ENCODE measurements around the gene ZNF576.
"Not testable (repeated sequence)": the region's sequence is repeated elsewhere in the genome, so short reads cannot be mapped to it uniquely, and the experiment has no call there.

Gene ZNF576

GRCh38 chr19:43600326-43600725 is 3.9 kb downstream of the ZNF576 start:
- DNase-seq = not testable (repeated sequence)

- no peak for DNase-seq
Observed at GRCh38 chr19:43605875-43606568, 9.6 kb downstream of the ZNF576 start.

DNA sequence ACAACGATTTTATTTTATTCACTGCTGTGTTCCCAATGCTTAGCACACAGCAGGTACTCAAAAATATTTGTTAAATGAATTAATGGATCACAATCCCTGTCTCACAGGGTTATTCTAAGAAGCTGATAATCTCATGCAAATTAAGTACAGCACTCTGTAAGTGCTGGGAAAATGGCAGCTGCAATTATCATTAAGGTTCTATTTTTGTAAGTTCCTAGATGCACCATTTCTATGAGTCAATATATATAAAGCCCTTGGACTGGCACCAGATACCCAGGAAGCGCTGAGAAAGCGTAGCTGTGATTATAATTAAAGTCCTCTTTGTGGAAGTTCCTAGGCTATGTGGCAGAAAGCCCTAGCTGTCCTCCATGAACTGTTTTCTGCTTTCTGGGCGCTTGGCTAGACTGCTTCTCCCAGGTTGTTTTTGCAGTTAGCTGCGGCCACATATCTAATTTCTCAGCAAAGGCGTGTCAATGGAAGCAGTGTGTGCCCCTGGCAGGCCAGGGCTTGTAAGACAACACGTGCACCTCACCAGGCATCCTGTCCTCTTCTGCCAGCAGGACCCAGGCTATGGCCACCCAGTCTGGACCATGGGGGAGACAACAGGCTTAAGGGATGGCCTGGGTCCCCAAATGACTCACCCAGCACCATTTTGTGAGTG is 10.3 kb downstream of the ZNF576 start:
- no peak for DNase-seq

DNA sequence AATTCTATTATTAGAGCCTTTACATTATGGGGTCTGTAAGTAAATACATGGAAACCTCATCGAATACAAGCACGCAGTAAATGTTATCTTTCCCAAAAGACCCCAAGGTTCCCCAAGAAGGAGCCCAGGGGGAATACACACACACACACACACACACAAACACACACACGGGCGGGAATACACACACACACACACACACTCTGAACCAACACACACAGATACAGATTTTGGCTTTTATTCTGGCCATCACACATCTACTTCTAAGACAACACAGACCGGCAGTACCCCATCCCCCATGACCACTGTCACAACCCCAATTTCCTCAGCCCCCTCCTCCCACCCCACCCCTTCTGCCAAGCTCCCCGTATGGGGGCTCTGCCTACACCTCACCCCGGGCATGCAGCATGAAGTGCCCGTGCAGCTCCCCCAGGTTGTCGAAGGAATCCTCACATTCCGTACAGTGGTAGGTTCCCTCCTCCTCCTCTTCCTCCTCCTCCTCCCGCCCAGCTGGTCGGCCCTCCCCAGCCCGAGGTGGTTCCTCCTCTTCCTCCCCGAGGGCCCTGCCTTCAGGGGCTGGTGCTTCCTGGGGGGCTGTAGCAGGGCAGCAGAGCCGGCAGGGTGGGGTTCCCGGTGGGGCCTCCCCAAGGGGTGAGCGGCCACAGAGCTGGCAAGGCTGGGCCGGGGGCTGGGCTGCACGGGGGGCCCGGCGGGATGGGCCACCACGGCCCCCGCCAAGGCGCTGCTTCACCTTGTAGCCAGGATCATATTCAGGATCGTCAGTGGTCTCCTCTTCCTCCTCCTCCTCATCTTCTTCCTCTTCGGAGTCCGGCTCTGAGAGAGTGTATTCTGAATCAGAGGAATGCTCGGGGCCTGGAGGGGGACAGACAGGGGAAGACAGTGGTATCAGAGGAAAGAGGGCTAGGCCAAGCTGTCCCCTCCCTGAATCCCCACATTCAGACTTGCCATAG is 11.1 kb downstream of the ZNF576 start:
- DNase-seq = no peak

DNA sequence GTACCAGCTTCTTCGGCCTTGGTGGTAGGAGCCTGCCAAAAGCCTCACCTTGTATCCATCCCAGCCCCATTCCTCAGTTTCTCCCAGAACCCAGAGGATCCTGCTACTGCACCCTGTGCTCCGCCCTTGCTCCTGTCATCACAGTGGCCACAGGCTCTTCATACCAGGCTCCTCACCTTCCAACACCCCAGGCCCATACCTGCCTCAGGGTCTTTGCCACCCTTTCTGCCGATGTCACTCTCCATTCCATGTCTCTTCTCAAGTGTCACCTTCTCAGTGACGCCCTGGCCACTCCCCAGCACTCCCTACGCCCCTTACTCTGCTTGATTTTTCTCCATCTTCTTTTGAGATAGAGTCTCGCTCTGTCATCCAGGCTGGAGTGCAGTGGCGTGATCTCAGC is 13.5 kb downstream of the ZNF576 start:
- no peak for DNase-seq

GRCh38 chr19:43610493-43610892 is 14.1 kb downstream of the ZNF576 start:
- DNase-seq = no peak

GRCh38 chr19:43611788-43612187 is 15.4 kb downstream of the ZNF576 start, which contains the start of gene SRRM5:
Gene SRRM5, plus strand, starts transcription at chr19:43612088. Its CDS starts 34 bp downstream, at chr19:43612122.
- DNase-seq = no peak

DNA sequence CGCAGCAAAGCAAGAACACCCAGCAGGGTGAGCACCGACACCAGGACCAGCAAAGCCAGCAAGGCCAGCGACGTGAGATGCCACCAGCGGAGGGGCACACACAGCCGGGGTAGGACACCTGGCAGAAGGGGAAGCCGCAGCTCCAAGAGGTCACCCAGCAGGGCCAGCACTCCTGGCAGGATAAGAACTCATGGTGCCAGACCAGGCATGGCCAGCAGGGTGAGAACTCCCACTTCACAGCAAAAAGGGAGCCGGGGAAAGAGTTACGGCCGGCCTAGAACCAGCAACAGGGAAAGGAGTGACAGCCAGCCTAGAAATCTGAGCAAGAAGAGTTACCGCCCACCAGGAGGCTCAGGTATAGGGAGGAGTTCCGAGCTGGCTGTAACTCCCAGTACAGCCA is 16.0 kb downstream of the ZNF576 start:
- DNase-seq = no peak

DNA sequence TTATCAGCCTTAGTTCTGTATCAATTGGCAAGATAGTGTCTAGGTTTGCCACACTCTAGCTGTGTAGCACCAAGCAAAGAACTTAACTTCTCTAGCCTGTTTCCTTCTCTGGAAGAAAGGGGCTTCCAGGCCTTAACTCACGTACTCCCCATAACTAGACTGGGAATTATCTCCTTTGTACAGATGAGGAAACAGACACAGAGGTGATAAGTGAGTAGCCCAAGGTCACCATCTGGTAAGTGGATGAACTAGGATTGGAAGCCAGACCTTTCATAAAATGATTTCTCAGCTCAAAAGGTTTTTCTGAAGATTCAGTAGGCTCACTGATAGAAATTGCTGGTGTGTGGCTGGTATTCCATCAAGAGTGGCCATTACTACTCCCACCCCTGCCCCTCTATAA is 19.9 kb downstream of the ZNF576 start:
- DNase-seq = no peak

DNA sequence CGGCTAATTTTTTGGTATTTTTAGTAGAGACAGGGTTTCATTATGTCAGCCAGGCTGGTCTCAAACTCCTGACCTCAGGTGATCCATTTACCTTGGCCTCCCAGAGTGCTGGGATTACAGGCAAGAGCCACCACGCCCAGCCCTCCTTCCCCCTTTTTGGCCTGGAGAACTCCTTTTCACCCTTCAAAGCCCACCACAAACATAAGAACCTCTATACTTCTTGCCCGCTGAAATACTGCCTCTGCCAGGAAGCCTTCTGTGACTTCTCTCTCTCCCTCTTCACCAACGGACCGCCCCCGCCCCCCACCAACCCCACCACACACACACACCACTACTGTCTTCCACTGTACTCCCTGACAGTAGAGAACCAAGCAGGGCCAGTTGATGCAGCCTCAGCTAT is 20.6 kb downstream of the ZNF576 start:
- no peak for DNase-seq

DNA sequence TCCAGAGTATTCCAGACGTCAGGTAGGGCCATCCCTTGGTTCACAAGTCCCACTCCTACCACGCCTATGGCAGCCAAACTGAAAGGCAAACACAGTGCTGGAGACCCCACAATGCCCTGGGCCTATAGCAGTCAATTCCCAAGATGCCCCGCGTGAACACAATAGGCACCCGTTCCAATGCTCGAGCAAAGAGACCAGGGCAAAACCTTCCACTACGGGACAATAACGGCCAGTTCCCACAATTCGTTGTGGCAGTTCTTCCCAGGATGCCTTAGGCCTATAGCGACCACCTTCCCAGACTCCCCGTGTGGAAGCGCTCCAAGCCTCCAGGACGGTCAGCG is 22.5 kb downstream of the ZNF576 start:
- peak; percentile 56 to 66 for DNase-seq

- peak; percentile 83 to 91 for DNase-seq
Observed at GRCh38 chr19:43619262-43620060, 23.1 kb downstream of the ZNF576 start, which contains the start of gene ZNF428. Gene ZNF428, minus strand, starts transcription at chr19:43619629. Its CDS starts 5,325 bp downstream, at chr19:43614304.

- DNase-seq = peak in 1 of 2 experiments; percentile 88
Observed at GRCh38 chr19:43620061-43621001, 23.9 kb downstream of the ZNF576 start.

GRCh38 chr19:43622070-43622469 is 25.7 kb downstream of the ZNF576 start:
- DNase-seq = no peak

- DNase-seq = no peak
Observed at GRCh38 chr19:43622956-43623355, 26.6 kb downstream of the ZNF576 start.

- no peak for DNase-seq
Observed at GRCh38 chr19:43623889-43624670, 27.7 kb downstream of the ZNF576 start.

DNA sequence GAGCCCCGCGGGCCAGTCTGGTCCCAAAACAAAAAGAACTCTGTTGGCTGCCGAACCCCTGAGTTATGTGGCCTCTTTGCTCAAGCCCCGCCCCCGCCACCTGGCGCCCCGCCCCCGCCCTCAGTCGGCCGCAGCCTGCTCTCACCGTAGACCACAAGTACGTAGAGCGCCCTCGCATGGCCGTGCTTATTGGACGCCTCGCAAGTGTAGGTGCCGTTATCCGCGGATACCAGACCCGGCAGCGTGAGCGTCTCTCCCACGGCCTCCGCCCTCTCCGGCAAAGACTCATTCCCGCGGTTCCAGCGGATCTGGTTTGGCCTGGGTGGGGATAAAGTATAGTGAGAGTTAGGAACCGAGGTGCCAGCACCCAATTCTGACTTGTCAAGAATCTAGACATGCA is 28.5 kb downstream of the ZNF576 start:
- peak; percentile 90 to 93 for DNase-seq

DNA sequence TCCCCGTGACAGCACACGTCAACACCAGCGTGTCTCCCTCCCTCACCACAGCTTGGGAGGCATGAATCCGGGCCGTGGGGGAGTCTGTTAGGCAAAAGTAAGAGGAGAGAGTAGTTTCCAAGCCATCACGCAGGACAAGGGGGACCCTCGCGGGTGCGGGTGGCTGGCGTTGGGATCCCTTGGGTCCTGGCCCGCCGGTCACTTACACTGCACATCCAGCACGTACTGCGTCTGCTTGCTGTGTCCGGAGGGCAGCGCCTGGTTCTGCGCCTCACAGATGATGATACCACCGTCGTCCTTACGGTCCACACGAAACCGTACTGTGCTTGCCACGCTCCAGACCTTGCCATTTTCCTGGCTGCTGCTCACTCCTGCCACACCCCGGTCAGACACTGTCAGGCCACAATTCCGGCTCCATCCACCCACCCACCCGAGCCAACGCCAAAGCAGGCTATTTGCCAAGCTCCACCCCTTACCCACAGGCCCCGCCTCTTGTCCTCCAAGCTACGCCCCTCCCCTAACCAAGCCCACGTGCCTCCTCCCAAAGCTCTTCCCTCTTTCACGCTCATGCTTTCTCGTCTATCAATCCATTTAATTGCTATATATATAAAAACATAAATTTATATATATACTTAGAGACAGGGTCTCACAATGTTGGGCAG is 29.7 kb downstream of the ZNF576 start:
- DNase-seq = peak; percentile 28 to 39

DNA sequence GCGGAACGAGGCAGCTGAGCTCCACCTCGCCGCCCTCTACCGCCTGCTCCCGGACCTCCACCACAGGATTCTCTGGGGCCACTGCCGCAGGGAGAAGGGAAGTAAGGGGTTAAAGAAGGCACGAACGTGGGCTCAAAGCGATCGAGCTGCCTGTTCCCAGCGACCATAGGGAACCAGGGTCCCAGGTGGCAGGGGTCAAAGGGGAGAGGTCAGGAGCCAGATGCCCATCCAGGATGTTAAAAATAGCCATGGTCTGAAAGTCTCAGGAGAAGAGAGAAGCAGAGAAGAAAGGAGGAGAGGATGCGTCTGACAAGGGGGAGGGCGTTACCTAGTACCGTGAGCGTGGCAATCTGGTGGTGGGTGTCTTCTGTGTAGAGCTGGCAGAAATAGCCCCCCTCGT is 30.4 kb downstream of the ZNF576 start:
- no peak for DNase-seq
